ENCODE data around the gene KIAA1217. TPM values are rescaled to one million over a fixed set of nuclear protein-coding genes. Genes with fewer than 3 reads are reported as not detected.

Gene KIAA1217
- total and polyA plus RNA-seq, 2 of the 4 experiments (the other 2 are of a cell fraction): 3.4 to 4.4 TPM

- Histone ChIP-seq H2BK120ac (ENCODE audit: low read depth, low read length) (no peak overlapping the region), H3K9me3 (ENCODE audit: control insufficient read depth, insufficient read depth, low read length) (no peaks in the 10 kb centered on the region), H4K20me1 (ENCODE audit: insufficient read depth, low read length) (no peaks in the 10 kb centered on the region), H4K91ac (ENCODE audit: insufficient read depth, low read depth, low read length) (no peak overlapping the region), H2AK9ac (replicated peaks; ENCODE audit: low read depth, low read length, poor library complexity) (no peak overlapping the region), H3K27ac (ENCODE audit: insufficient read depth, low read length) (no peak overlapping the region), H3K27me3 (ENCODE audit: control insufficient read depth, insufficient read depth, low read length) (peaks cover 20% of the 10 kb centered on the region), H2AK5ac (ENCODE audit: low read depth, low read length) (no peak overlapping the region), H3K4me1 (ENCODE audit: control insufficient read depth, insufficient read depth, low read length) (no peaks in the 10 kb centered on the region), H3K9me1 (ENCODE audit: insufficient read depth, low read length) (no peaks in the 10 kb centered on the region), H3K36me3 (ENCODE audit: control insufficient read depth, insufficient read depth, low read length) (no peaks in the 10 kb centered on the region), H3K4ac (ENCODE audit: low read depth, low read length) (no peak overlapping the region), H3K23ac (ENCODE audit: low read depth, low read length) (no peak overlapping the region), H4K8ac (ENCODE audit: low read depth in 2 of 2, low read length in 2 of 2) (no peak overlapping the region), H2BK5ac (ENCODE audit: low read depth, low read length, poor library complexity, severe bottlenecking) (no peak overlapping the region), H4K5ac (ENCODE audit: low read depth, low read length) (no peak overlapping the region), H3K18ac (ENCODE audit: low read depth, low read length) (no peak overlapping the region), H2BK15ac (ENCODE audit: low read depth, low read length) (no peak overlapping the region), H2AFZ (replicated peaks; ENCODE audit: low read length, poor library complexity) (no peak overlapping the region), H3K9ac (ENCODE audit: low read depth, low read length) (no peak overlapping the region), H3K79me1 (ENCODE audit: low read depth in 1 of 2, low read length in 2 of 2) (no peaks in the 10 kb centered on the region), H2BK20ac (ENCODE audit: low read depth, low read length) (no peak overlapping the region), H3K56ac (ENCODE audit: extremely low read depth, insufficient read depth, low read length) (no peak overlapping the region), H3K14ac (replicated peaks; ENCODE audit: low read depth, low read length) (no peak overlapping the region), H3K4me3 (ENCODE audit: insufficient read depth, low read depth, low read length) (no peak overlapping the region), H3K4me2 (ENCODE audit: low read depth, low read length) (no peak overlapping the region)
- in situ Hi-C loops (cut with MboI; ENCODE audit: low sequenced_read_pairs) (no loop called here), intact Hi-C loops (cut with micrococcal nuclease) (no loop called here), dilution Hi-C loops (cut with HindIII; ENCODE audit: low sequenced_read_pairs, unreplicated experiment) (no loop called here)
- CTCF ChIA-PET: interaction anchor here (1.0 kb wide), 1 partner anchor 63 kb away, joined by 4 read pairs; no protein-coding TSS in a partner anchor
- DNase-seq (no peak), ATAC-seq (ENCODE audit: low read depth) (no peak)
- 100% methylated on average over 2 of the region's 5 CpGs; no CpG with 5 or more reads in 1 of the 2 experiments for WGBS, 2 experiments (ENCODE audit: extremely low coverage in 2 of 2, insufficient read length in 1 of 2)
- BruUV-seq (replicated peaks): no TSS peak
- no peak for TF ChIP-seq BHLHE40 (IDR thresholded peaks at IDR 0.05; ENCODE audit: low read depth, low read length)
- no peak for TF ChIP-seq MAZ (IDR thresholded peaks at IDR 0.05; ENCODE audit: borderline replicate concordance, low read depth, low read length)
- TF ChIP-seq RAD21 (IDR thresholded peaks at IDR 0.05; ENCODE audit: low read length): no peak
- no peak for TF ChIP-seq NFE2L2 (IDR thresholded peaks at IDR 0.05; ENCODE audit: low read depth, low read length)
- no peak for TF ChIP-seq RCOR1 (IDR thresholded peaks at IDR 0.05; ENCODE audit: insufficient replicate concordance, low read length)
- no peak for TF ChIP-seq RFX5 (IDR thresholded peaks at IDR 0.05; ENCODE audit: low read depth, low read length)
- no peak for TF ChIP-seq SMC3 (IDR thresholded peaks at IDR 0.05; ENCODE audit: low read depth, low read length)
- TF ChIP-seq CTCF (conservative IDR thresholded peaks at IDR 0.05; ENCODE audit: low read depth, low read length): no peak
- no peak for TF ChIP-seq ELK1 (IDR thresholded peaks at IDR 0.05; ENCODE audit: borderline replicate concordance, low read depth, low read length)
- TF ChIP-seq CEBPB (IDR thresholded peaks at IDR 0.05; ENCODE audit: low read depth, low read length): no peak
- TF ChIP-seq CHD1 (IDR thresholded peaks at IDR 0.05; ENCODE audit: low read depth, low read length): no peak
- no peak for TF ChIP-seq MXI1 (IDR thresholded peaks at IDR 0.05; ENCODE audit: borderline replicate concordance, low read depth, low read length)
- POLR2A ChIA-PET (ENCODE audit: unreplicated experiment): no interaction called here
Measured at GRCh38 chr10:24393201-24393600, 184.3 kb downstream of the KIAA1217 start.
